AG10803 (cell line): ENCODE measurements around the gene CACUL1.
"Not testable (repeated sequence)": the region's sequence is repeated elsewhere in the genome, so short reads cannot be mapped to it uniquely, and the experiment has no call there.

ENCODE experiments used
- DNase-seq: peaks from one replicate; pipeline ENCODE4 v3.0.0; 2010; ENCODE audit warnings: low read depth
- H3K4me3 ChIP-seq: 2 replicates; pipeline ENCODE4 v1.5.1; 2011; ENCODE audit warnings: mild to moderate bottlenecking, low read length, control low read depth
- CTCF ChIP-seq: conservative IDR thresholded peaks from 2 replicates; pipeline ENCODE4 v1.5.1; 2011; ENCODE audit warnings: mild to moderate bottlenecking, low read length, control low read depth, inconsistent platforms

Gene CACUL1

GRCh38 chr10:118662228-118663035 is 92.3 kb downstream of the CACUL1 start:
- no peak for DNase-seq
- no peak for TF ChIP-seq CTCF
- no peak overlapping the region for H3K4me3 ChIP-seq

DNA sequence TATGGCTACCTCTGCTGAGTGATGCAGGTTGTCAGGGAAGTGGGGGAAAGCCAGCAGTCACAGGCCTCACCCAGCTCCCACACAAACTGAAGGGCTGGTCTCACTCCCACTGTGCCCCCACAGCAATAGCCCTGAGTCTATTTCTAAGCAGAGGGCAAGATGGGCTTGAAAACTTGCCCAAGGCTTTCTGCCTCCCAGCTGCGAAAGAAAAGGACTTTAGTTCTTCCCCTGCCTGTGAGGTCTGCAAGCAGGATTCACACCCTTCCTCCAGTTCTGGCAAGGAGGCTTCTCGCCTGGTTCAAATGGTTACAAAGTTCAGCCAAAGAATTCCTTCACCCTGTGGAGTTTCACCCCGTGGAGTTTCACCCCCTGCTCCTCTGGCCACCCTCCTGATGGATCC is 96.0 kb downstream of the CACUL1 start:
- no peak for DNase-seq
- TF ChIP-seq CTCF, result no peak
- no peak overlapping the region for H3K4me3 ChIP-seq

DNA sequence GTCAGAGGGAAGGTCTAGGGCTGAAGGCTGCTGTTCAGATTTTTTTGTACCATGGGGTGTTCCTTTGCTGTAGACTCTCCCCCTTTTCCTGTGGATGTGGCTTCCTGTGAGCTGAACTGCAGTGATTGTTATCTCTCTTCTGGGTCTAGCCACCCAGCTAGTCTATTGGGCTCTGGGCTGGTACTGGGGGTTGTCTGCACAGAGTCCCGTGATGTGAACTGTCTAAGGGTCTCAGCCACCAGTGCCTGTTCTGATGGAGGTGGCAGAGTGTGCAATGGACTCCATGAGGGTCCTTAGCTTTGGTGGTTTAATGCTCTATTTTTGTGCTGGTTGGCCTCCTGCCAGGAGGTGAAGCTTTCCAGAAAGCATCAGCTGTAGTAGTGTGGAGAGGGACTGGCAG is 96.6 kb downstream of the CACUL1 start:
- not testable (repeated sequence) for H3K4me3 ChIP-seq, DNase-seq

DNA sequence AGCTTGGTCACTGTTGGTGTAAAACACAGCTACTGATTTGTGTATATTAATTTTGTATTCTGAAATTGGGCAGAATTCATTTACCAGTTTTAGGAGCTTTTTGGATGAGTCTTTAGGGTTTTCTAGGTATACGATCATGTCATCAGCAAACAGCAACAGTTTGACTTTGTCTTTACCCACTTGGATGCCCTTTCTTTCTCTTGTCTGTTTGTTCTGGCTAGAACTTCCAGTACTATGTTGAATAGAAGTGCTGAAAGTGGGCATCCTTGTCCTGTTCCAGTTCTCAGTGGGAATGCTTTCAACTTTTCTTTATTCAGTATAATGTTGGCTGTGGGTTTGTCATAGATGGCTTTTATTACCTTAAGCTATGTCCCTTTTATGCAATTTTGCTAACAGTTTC is 109.5 kb downstream of the CACUL1 start:
- DNase-seq, result not testable (repeated sequence)

DNA sequence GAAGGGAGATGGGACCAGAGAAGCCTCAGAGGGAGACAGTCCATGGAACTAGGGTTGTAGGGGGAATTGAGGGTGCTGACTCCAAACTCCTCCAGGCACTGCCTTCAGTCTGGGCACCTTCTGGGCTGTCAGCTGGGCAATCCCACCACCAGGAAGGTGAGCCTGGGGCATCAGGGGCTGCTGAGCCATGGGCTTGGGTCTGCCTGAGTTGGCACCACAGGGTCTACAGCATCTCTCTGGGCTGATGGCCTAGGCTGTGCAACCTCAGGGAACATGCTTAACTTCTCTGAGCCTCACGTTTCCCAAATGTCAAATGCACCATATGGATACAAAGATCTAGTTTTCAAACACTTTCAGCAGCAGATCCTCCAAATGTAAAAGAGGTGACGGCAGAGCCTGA is 112.5 kb downstream of the CACUL1 start:
- no peak for DNase-seq
- no peak overlapping the region for H3K4me3 ChIP-seq
- TF ChIP-seq CTCF, result no peak

More for the DNA sequence above, 109.5 kb downstream of the CACUL1 start:
- H3K4me3 ChIP-seq, result not testable (repeated sequence)

DNA sequence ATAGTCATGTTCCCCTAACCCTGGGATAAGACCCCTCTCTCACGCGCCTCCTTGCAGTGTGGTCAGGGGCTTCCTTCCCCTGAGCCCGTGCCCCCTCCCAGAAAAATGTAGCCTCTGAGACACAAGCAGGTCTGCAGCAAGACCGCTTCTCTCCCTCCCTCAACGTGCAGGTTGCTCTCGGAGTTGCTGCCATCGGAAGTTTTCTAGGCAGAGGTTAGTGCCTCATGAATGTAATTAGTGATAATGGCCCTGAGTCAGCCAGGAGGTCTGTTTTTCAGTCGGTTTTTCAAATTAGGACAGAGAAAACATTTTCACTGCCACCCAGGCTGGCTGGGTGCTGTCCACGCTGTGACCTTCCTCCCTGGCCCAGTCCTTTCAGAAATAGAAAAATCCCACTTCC is 116.1 kb downstream of the CACUL1 start:
- no peak for TF ChIP-seq CTCF
- no peak for DNase-seq
- H3K4me3 ChIP-seq, result no peak overlapping the region

DNA sequence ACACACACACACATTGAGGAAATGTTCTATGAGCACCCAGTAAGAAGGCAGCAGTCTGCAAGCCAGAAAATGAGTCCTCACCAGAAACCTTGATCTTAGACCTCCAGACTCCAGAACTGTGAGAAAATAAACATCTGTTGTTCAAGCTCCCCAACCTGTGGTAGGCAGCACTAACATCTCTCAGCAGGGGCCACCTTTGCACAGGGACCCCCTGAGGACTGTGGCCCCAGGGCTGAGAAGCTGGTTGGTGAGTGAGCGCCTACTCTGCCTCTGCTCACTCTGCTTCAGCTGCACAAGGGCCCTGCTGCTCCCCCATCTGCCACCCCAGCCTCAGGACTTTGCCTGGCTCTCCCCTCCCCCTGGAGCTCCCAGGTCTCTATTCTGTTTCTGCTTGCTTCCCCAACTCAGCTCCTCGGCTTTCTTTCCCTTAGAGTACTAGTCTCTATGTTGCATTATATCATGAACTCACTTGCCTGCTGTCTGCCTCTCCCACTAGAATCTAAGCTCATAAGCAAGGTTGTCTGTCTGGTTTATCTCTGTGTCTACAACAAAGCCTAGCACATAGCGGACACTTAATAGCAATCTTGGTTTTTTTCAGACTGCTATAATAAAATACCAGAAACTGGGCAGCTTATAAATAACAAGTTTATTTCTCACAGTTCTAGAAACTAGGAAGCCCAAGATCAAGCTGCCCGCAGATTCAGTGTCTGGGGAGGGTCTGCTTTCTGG is 118.9 kb downstream of the CACUL1 start:
- TF ChIP-seq CTCF, result no peak
- H3K4me3 ChIP-seq, result no peak overlapping the region
- DNase-seq, result no peak

- TF ChIP-seq CTCF, result no peak
- DNase-seq, result no peak
These were observed 121.0 kb downstream of the CACUL1 start for GRCh38 chr10:118633786-118634185.

More at GRCh38 chr10:118633786-118634185, 121.0 kb downstream of the CACUL1 start:
- H3K4me3 ChIP-seq, result no peak overlapping the region
